Thoracic aorta (tissue), 2 donors: Measurements from ENCODE around the gene KCNJ14. TPM values are rescaled to one million over a fixed set of nuclear protein-coding genes. Genes with fewer than 3 reads are reported as not detected.

Experiments used
- ATAC-seq: fragments of 150-250 bp; one replicate; pipeline ENCODE4 v1.8.0; 2017; ENCODE audit warnings: low read depth; ENCODE audit not compliant: insufficient number of reproducible peaks, low FRiP score
- DNase-seq: peaks from one replicate; pipeline ENCODE4 v3.0.0-alpha.2; 2020; ENCODE audit warnings: low spot score
- H3K27ac ChIP-seq, 2 donors: fragments of 200-600 bp; sonication (generic); 1 replicate in 1 of 2; 2 replicates in 1 of 2; pipeline ENCODE4 v1.5.1; 2016; ENCODE audit warnings: mild to moderate bottlenecking in 2 of 2, moderate library complexity in 2 of 2
- H3K27me3 ChIP-seq: fragments of 200-600 bp; sonication (generic); replicated peaks from 2 replicates; pipeline ENCODE4 v1.6.0; 2016; ENCODE audit warnings: mild to moderate bottlenecking; ENCODE audit not compliant: insufficient read depth
- H3K36me3 ChIP-seq: fragments of 200-600 bp; sonication (generic); one replicate; pipeline ENCODE4 v1.5.1; 2016
- H3K4me1 ChIP-seq, 2 donors: fragments of 200-600 bp; sonication (generic); 1 replicate in 1 of 2; 2 replicates in 1 of 2; pipeline versions ENCODE4 v1.5.1 to v1.6.0; 2016; ENCODE audit warnings: low read depth in 2 of 2, mild to moderate bottlenecking in 1 of 2; ENCODE audit not compliant: control insufficient read depth in 1 of 2
- H3K4me3 ChIP-seq: fragments of 200-600 bp; sonication (generic); 2 replicates; pipeline ENCODE4 v1.5.1; 2016; ENCODE audit warnings: mild to moderate bottlenecking
- H3K9me3 ChIP-seq: fragments of 200-600 bp; sonication (generic); 2 replicates; pipeline ENCODE4 v1.5.1; 2016
- CTCF ChIP-seq: fragments of 200-600 bp; sonication (generic); IDR thresholded peaks from one replicate; pipeline ENCODE4 v1.5.1; 2019; ENCODE audit warnings: antibody characterized with exemption
- total RNA-seq, 2 donors: library from RNA; depleted of rRNA; stranded (reverse); fragments of >200 nt; gene quantifications; one replicate each; pipeline versions ENCODE4 v1.1.0 to v1.2.3, GENCODE V29; 2016

The KCNJ14 gene
- total RNA-seq, 2 donors from 2014 or later: 0.27 to 1.2 TPM

GRCh38 chr19:48443256-48443655, 12.1 kb upstream of the KCNJ14 start:
- Histone ChIP-seq H3K27ac (no peak overlapping the region), H3K9me3 (no peaks in the 10 kb centered on the region), H3K36me3 (peaks cover 2% of the 10 kb centered on the region), H3K27me3 (peaks cover 3% of the 10 kb centered on the region), H3K4me3 (peak overlapping the region; percentile 67), H3K4me1 (peaks cover 17 to 22% of the 10 kb centered on the region in 2 donors)
- no peak for DNase-seq
- no peak for TF ChIP-seq CTCF
- no peak for ATAC-seq

- Histone ChIP-seq H3K9me3 (no peaks in the 10 kb centered on the region), H3K4me3 (peak overlapping the region; percentile 79), H3K27ac (no peak overlapping the region), H3K36me3 (peaks cover 3% of the 10 kb centered on the region), H3K4me1 (peaks cover 17 to 22% of the 10 kb centered on the region in 2 donors), H3K27me3 (peaks cover 3% of the 10 kb centered on the region)
- DNase-seq (no peak), ATAC-seq (no peak)
- no peak for TF ChIP-seq CTCF
These were observed 11.6 kb upstream of the KCNJ14 start for GRCh38 chr19:48443731-48444128.

- TF ChIP-seq CTCF: no peak
- H3K4me1 ChIP-seq: peaks cover 17 to 22% of the 10 kb centered on the region in 2 donors
- H3K4me3 ChIP-seq: peak overlapping the region; percentile 79
- ATAC-seq: no peak
- no peaks in the 10 kb centered on the region for H3K9me3 ChIP-seq
- peak overlapping the region; percentile 71 to 77 for H3K27ac ChIP-seq
- H3K36me3 ChIP-seq: peaks cover 3% of the 10 kb centered on the region
- DNase-seq: no peak
- peaks cover 3% of the 10 kb centered on the region for H3K27me3 ChIP-seq
These were observed 11.0 kb upstream of the KCNJ14 start for GRCh38 chr19:48444129-48444935.

DNA sequence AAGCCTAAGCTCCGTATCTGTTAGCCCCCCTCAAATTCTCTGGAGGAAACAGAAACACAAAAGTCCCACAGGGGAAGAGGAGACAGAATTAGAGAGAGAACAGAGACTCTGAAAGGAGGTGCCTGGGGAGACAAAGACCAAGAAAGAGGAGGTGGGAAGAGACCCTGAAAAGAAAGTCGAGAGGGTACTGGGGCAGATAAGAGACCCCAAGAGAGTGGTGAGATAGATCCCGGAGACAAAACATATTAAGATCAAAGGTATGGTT, 10.5 kb upstream of the KCNJ14 start:
- TF ChIP-seq CTCF: no peak
- Histone ChIP-seq H3K27ac (peak overlapping the region; percentile 71 to 77), H3K4me1 (peaks cover 17 to 22% of the 10 kb centered on the region in 2 donors), H3K9me3 (no peaks in the 10 kb centered on the region), H3K36me3 (peaks cover 7% of the 10 kb centered on the region), H3K4me3 (peak overlapping the region; percentile 79), H3K27me3 (peaks cover 3% of the 10 kb centered on the region)
- ATAC-seq (no peak), DNase-seq (no peak)

DNA sequence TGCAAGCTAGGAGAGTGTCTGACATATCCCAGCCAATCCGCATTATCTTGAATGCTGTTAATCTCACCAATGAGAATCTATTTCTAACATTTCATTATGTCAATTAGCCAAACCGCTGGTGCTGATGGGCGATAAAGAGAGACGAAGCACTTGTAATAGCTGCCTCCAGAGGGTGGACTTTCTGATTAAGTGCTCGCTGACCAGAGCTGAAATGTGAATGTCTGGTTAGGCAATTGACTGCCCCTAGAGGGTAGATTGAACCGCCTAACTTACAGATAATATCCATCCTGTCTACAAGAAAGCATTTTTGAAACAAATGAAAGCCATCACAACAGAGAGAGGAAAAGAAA, 10.1 kb upstream of the KCNJ14 start:
- Histone ChIP-seq H3K9me3 (no peaks in the 10 kb centered on the region), H3K27ac (peak overlapping the region; percentile 71 to 77), H3K27me3 (peaks cover 3% of the 10 kb centered on the region), H3K36me3 (peaks cover 8% of the 10 kb centered on the region), H3K4me1 (peaks cover 17 to 22% of the 10 kb centered on the region in 2 donors), H3K4me3 (peak overlapping the region; percentile 79)
- DNase-seq: no peak
- TF ChIP-seq CTCF: peak; percentile 66
- peak; percentile 44 for ATAC-seq
